ENCODE results near the gene ADSL.

DNA sequence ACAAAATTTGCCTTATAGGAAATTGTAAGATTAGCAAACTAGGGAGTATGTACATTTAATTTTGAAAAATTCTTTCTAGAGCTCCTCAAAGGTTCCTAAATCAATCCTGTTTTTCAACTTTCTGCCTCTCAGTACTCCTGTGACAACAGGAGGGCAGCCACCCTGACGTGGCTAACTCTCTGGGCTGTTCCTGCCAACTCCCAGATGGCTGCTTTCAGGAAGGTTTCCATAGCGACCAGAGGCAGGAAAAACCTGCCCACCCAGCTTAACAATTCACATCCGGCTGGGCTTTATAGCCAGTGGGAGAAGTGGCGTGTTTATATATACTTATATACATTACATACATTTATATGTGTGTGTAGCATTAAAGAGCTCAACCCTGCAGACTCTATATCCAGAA is 50.6 kb downstream of the ADSL start:
- TF ChIP-seq, protein P1, sequence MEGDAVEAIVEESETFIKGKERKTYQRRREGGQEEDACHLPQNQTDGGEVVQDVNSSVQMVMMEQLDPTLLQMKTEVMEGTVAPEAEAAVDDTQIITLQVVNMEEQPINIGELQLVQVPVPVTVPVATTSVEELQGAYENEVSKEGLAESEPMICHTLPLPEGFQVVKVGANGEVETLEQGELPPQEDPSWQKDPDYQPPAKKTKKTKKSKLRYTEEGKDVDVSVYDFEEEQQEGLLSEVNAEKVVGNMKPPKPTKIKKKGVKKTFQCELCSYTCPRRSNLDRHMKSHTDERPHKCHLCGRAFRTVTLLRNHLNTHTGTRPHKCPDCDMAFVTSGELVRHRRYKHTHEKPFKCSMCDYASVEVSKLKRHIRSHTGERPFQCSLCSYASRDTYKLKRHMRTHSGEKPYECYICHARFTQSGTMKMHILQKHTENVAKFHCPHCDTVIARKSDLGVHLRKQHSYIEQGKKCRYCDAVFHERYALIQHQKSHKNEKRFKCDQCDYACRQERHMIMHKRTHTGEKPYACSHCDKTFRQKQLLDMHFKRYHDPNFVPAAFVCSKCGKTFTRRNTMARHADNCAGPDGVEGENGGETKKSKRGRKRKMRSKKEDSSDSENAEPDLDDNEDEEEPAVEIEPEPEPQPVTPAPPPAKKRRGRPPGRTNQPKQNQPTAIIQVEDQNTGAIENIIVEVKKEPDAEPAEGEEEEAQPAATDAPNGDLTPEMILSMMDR (IDR thresholded peaks at IDR 0.05 in 2 of 3, conservative IDR thresholded peaks at IDR 0.05 in 1 of 3; ENCODE audit: borderline replicate concordance in 1 of 3, insufficient read depth in 1 of 3, low read depth in 2 of 3, low read length in 2 of 3): no peak
- TF ChIP-seq ZNF274 (IDR thresholded peaks at IDR 0.05; ENCODE audit: low read depth, low read length) (no peak), TCF7L2 (IDR thresholded peaks at IDR 0.05; ENCODE audit: borderline replicate concordance, extremely low read depth, insufficient read depth, insufficient read length) (no peak), EZH2 (IDR thresholded peaks at IDR 0.05) (no peak), POLR2A (IDR thresholded peaks at IDR 0.05; ENCODE audit: borderline replicate concordance, extremely low read depth, insufficient read depth, insufficient read length) (no peak), POLR2AphosphoS5 (IDR thresholded peaks at IDR 0.05; ENCODE audit: low read depth, low read length) (no peak), ZFX (IDR thresholded peaks at IDR 0.05) (no peak), JUND (IDR thresholded peaks at IDR 0.05) (no peak)
- TF ChIP-seq, protein P2, sequence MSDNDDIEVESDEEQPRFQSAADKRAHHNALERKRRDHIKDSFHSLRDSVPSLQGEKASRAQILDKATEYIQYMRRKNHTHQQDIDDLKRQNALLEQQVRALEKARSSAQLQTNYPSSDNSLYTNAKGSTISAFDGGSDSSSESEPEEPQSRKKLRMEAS (IDR thresholded peaks at IDR 0.05): no peak
- TF ChIP-seq, protein P3, sequence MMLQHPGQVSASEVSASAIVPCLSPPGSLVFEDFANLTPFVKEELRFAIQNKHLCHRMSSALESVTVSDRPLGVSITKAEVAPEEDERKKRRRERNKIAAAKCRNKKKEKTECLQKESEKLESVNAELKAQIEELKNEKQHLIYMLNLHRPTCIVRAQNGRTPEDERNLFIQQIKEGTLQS (IDR thresholded peaks at IDR 0.05): no peak

Measured in HCT116 (cell line).